Epithelial cell of esophagus (primary cell): Measurements from ENCODE around the gene COL25A1.

Experiments used
- DNase-seq: peaks from one replicate; pipeline ENCODE4 v3.0.0; 2010; ENCODE audit warnings: low read depth
- H3K4me3 ChIP-seq: 2 replicates; pipeline ENCODE4 v1.5.1; 2011; ENCODE audit warnings: mild to moderate bottlenecking, low read length, control low read depth
- CTCF ChIP-seq: IDR thresholded peaks from 2 replicates; pipeline ENCODE4 v1.5.1; 2011; ENCODE audit warnings: low read depth, mild to moderate bottlenecking, low read length, control low read depth, inconsistent platforms; ENCODE audit not compliant: insufficient read depth; ENCODE audit errors: missing control alignments

Gene COL25A1

GRCh38 chr4:108763226-108763593, 539.2 kb downstream of the COL25A1 start:
- peak overlapping the region; percentile 27 for H3K4me3 ChIP-seq
- no peak for TF ChIP-seq CTCF
- no peak for DNase-seq

GRCh38 chr4:108762559-108763225, 539.8 kb downstream of the COL25A1 start, which contains the start of gene ETNPPL:
Gene ETNPPL, minus strand, starts transcription at chr4:108763053. Its CDS starts 155 bp downstream, at chr4:108762898.
- peak within 1 kb of the TSS; percentile 27 for H3K4me3 ChIP-seq
- no peak for DNase-seq
- TF ChIP-seq CTCF = no peak
